Right lobe of liver (tissue), 6 donors: ENCODE measurements around the gene DSC1. TPM values are rescaled to one million over a fixed set of nuclear protein-coding genes. Genes with fewer than 3 reads are reported as not detected.

Experiments
- ATAC-seq, 4 donors: fragments of 200-7000 bp; cut with Tn5 transposase; one replicate each; pipeline ENCODE4 v1.9.1; 2020; ENCODE audit warnings: mild to moderate bottlenecking in 4 of 4, moderate library complexity in 4 of 4
- DNase-seq, 3 donors: peaks; one replicate each; pipeline ENCODE4 v3.0.0-alpha.2; 2020
- H3K27ac ChIP-seq, 3 donors: fragments of 200-600 bp; one replicate each; pipeline ENCODE4 v1.8.0; 2022
- H3K27me3 ChIP-seq, 2 donors: fragments of 200-600 bp; one replicate each; pipeline ENCODE4 v1.8.0; 2022
- H3K36me3 ChIP-seq, 4 donors: fragments of 200-600 bp; sonication (generic) in 1 of 4; one replicate each; pipeline versions ENCODE4 v1.5.1 to v1.8.0; 2017 to 2022; ENCODE audit warnings: control low read depth in 1 of 4
- H3K4me1 ChIP-seq, 4 donors: fragments of 200-600 bp; sonication (generic) in 1 of 4; one replicate each; pipeline versions ENCODE4 v1.5.1 to v1.8.0; 2017 to 2022; ENCODE audit warnings: control low read depth in 1 of 4
- H3K4me3 ChIP-seq, 3 donors: fragments of 200-600 bp; one replicate each; pipeline ENCODE4 v1.8.0; 2022
- H3K9me3 ChIP-seq, 4 donors: fragments of 200-600 bp; sonication (generic) in 1 of 4; one replicate each; pipeline versions ENCODE4 v1.5.1 to v1.8.0; 2017 to 2022; ENCODE audit warnings: control low read depth in 1 of 4
- CTCF ChIP-seq, 4 donors: fragments of 200-600 bp in 3 of 4; fragments of 450-650 bp in 1 of 4; IDR thresholded peaks; one replicate each; pipeline versions ENCODE4 v1.5.1 to v1.8.0; 2016 to 2022; ENCODE audit warnings: antibody characterized with exemption in 4 of 4, mild to moderate bottlenecking in 2 of 4
- POLR2A ChIP-seq: fragments of 450-650 bp; IDR thresholded peaks from one replicate; pipeline ENCODE4 v1.6.1; 2017; ENCODE audit warnings: antibody characterized with exemption, mild to moderate bottlenecking
- WGBS: methylation state at CpG from one replicate; pipeline ENCODE4 v1.1.6; 2018; ENCODE audit warnings: low coverage, low lambda C conversion rate; ENCODE audit not compliant: insufficient coverage; ENCODE audit errors: missing lambda C conversion rate; 5-methylcytosine and 5-hydroxymethylcytosine counted together
- intact Hi-C, 2 donors: fragments of 100-400 bp; cut with DNase I; formaldehyde crosslinking; loops; one replicate each; pipeline versions ENCODE4 v1.11.2 to v1.14.1; 2022
- total RNA-seq, 6 experiments: library from RNA; depleted of rRNA in 2 of 6; stranded (reverse); fragments of >200 nt in 2 of 6; fragmentation: NEBNext Ultra II Directional in 3 of 6; extraction: Animal tissue kit (Norgen Biotek cat#: 25700) in 3 of 6; gene quantifications; one replicate each; pipeline versions ENCODE4 v1.1.0 to v1.2.4, GENCODE V29; 2016 to 2023
- donor health status: DM: no; HTN: yes; CAD: no.
- donor health status: DM: no; HTN: no; CAD: no.
- donor health status: DM: no; HTN: no; CAD: no.
- donor health status: DM: no; HTN: yes; CAD: no.
- donor health status: DM: no; HTN: yes; CAD: no.

The DSC1 gene
- total RNA-seq, 6 experiments from 2014 or later, result not detected

GRCh38 chr18:31204833-31205232, 42.2 kb upstream of the DSC1 start:
- Histone ChIP-seq H3K27ac (no peak overlapping the region), H3K4me1 (peaks cover 0 to 4% (median 0%) of the 10 kb centered on the region in 4 donors), H3K27me3 (no peaks in the 10 kb centered on the region), H3K36me3 (no peaks in the 10 kb centered on the region), H3K9me3 (no peaks in the 10 kb centered on the region), H3K4me3 (no peak overlapping the region)
- TF ChIP-seq CTCF (IDR thresholded peaks at IDR 0.05) (no peak), POLR2A (no peak)
- ATAC-seq, result peak; percentile 46 to 69 (median 58)
- intact Hi-C loops, result no loop called here
- no peak for DNase-seq
- 46% methylated on average over 4 of the region's 4 CpGs for WGBS

GRCh38 chr18:31204166-31204565, 41.5 kb upstream of the DSC1 start:
- intact Hi-C loops, result no loop called here
- Histone ChIP-seq H3K36me3 (no peaks in the 10 kb centered on the region), H3K9me3 (no peaks in the 10 kb centered on the region), H3K27ac (no peak overlapping the region), H3K4me3 (no peak overlapping the region), H3K4me1 (peaks cover 0 to 4% (median 0%) of the 10 kb centered on the region in 4 donors), H3K27me3 (no peaks in the 10 kb centered on the region)
- 75% methylated on average over 2 of the region's 2 CpGs for WGBS
- ATAC-seq, result no peak
- DNase-seq, result no peak
- TF ChIP-seq CTCF (IDR thresholded peaks at IDR 0.05), result no peak
- TF ChIP-seq POLR2A, result no peak

GRCh38 chr18:31203794-31204148, 41.1 kb upstream of the DSC1 start:
- no peak for ATAC-seq
- 58% methylated on average over 5 of the region's 5 CpGs for WGBS
- intact Hi-C loops, result no loop called here
- TF ChIP-seq CTCF (IDR thresholded peaks at IDR 0.05), result no peak
- no peak for TF ChIP-seq POLR2A
- no peaks in the 10 kb centered on the region for H3K27me3 ChIP-seq
- H3K4me1 ChIP-seq, result peaks cover 0 to 4% (median 0%) of the 10 kb centered on the region in 4 donors
- H3K36me3 ChIP-seq, result no peaks in the 10 kb centered on the region
- no peak overlapping the region for H3K4me3 ChIP-seq
- H3K9me3 ChIP-seq, result no peaks in the 10 kb centered on the region
- no peak for DNase-seq
- no peak overlapping the region for H3K27ac ChIP-seq

GRCh38 chr18:31203096-31203793, 40.6 kb upstream of the DSC1 start:
- no peak overlapping the region for H3K27ac ChIP-seq
- H3K27me3 ChIP-seq, result no peaks in the 10 kb centered on the region
- DNase-seq, result peak in 2 of 3 donors; percentile 44 to 59
- no peaks in the 10 kb centered on the region for H3K9me3 ChIP-seq
- no peaks in the 10 kb centered on the region for H3K36me3 ChIP-seq
- H3K4me1 ChIP-seq, result peaks cover 0 to 4% (median 0%) of the 10 kb centered on the region in 4 donors
- H3K4me3 ChIP-seq, result no peak overlapping the region
- peak; percentile 74 to 77 (median 76) for ATAC-seq
- intact Hi-C loops, result no loop called here
- TF ChIP-seq CTCF (IDR thresholded peaks at IDR 0.05) (no peak), POLR2A (no peak)
- WGBS, result 26% methylated on average over 9 of the region's 9 CpGs
